Measurements from ENCODE around the gene CD58.
"Not testable (repeated sequence)": the region's sequence is repeated elsewhere in the genome, so short reads cannot be mapped to it uniquely, and the experiment has no call there.

The CD58 gene

DNA sequence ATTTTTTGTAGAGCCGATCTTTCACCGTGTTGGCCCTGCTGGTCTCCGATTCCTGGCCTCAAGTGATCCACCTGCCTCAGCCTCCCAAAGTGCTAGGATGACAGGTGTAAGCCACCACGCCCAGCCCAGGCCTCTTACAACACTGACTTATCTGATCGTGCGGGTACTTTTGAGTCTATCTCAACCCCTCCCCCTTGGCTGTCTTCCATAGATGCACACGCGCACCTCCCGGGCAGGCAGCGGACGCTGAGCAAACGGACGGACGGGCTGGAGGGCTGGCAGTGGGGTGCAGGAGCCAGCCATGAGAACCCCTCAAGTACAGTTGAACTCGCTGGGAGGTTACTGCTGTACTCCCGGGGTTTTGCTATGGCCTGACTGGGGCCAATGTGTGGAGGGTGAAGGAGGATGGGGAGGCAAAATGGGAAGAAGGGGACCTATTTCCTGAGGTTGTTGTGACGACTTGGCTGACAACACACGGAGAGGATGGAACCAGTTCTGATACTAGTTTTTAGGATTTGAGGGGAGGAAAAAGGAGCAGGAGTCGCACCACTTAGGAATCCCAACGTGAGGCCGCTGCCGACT is 959 bp downstream of the CD58 start:
- peak; percentile 74 for DNase-seq

DNA sequence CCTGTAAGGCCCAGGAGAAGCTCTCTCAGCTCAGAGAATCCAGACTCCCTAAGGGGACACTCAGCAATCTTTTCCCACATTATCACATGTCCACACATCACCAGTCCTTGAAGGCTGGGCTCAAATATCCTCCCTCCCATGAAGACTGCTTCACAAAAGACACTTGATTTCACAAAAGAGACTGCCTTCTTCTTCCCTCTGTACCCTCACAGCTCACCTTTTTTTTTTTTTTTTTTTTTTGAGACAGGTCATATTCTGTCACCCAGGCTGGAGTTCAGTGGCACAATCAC is 1.5 kb downstream of the CD58 start:
- DNase-seq, result no peak

DNA sequence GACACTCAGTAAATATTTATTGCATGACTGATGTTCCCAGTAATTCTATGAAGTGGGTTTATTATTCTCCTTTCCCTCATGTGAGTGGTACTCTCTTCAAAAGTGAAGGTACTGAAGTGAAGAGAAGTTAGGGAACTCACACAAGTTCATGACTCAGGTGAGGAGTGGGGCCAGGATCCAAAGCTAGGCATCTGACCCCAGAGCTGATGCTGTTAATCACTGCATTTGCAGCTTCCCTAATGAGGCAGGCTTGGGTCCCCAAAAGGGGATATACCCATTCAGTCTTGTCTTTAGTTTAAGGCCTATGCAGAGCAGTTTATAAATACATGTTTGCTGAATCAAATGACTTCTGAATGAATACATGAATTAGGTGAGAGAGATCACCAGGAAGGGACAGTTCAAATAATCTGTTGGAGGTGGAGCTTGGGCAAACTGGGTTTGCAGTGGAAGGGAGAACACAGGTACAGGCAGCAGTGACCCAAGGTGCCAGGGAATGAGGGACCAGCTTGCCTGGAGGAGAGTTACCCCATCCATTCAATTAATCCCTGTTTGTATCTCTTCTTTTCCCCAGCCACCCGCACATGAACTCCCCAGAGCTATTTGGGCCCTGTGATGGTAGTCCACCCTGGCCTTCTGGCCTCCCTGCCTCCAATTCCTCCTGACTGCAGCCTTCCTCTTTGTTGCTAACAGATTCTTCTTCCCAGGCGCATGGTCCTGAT is 2.0 kb downstream of the CD58 start:
- DNase-seq, result no peak

DNA sequence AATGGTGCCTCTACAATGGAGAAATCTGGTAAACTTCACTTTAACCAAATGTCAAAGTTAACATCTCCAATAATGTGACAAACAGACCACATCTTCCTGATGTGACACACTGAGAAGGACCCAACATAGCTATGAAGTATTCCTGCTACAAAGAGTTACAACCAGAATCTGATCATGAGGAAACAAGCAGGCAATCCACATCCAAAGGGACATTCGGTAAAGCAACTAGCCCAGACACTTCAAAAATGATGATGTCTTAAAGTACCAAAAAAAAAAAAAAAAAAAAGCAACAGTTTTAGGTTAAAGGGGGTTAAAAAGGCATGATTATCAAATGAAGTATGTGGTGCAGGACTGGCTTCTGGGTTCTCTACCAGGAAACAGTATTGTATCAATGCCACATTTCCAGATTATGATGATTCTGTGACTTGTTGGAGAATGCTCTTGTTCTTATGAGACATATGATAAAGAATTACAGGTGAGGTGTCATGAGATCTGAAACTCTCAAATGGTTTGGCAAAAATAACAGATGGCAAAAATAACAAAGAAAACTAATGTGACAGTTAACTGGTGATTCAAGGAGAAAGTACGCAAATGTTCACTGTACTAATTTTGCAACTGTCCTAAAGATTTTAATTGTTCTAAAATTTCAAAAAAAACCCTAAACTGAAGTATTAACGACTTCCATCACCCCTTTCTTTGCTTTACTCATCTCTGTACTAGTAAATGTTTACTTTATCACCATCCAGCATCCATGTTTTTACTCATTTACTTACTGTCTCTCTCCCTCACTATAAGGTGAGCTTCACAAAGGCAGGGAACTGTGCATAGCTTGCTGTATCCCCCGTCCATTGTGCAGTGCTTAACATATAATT is 2.8 kb downstream of the CD58 start:
- no peak for DNase-seq

DNA sequence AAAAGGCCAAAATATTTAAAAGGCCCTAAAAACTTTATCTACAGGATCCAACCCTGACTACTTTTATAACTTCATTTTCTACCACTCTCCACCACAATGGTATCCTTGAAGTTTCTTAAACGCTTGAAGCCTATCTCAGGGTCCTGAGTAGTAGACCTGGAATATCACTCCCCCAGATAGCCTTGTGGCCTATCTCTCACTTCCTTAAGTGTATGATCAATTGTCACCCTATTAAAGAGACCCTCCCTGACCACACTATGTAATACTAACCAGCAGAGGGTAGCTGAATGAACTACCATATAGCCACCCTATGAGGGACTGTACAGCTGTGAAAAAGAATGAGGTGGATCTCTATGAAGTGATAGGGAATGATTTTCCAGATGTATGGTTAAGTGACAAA is 5.6 kb downstream of the CD58 start:
- no peak for DNase-seq

DNA sequence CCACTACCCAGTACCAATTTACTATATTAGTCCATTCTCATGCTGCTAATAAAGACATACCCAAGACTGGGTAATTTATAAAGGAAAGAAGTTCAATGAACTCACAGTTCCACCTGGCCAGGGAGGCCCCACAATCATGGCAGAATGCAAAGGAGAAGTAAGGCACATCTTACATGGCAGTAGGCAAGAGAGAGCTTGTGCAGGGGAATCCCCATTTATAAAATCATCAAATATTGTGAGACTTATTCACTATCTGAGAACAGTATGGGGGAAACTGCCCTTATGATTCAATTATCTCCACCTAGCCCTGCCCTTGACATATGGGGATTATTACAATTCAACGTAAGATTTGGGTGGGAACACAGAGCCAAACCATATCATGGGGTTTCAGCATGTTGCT is 6.4 kb downstream of the CD58 start:
- DNase-seq, result no peak

DNA sequence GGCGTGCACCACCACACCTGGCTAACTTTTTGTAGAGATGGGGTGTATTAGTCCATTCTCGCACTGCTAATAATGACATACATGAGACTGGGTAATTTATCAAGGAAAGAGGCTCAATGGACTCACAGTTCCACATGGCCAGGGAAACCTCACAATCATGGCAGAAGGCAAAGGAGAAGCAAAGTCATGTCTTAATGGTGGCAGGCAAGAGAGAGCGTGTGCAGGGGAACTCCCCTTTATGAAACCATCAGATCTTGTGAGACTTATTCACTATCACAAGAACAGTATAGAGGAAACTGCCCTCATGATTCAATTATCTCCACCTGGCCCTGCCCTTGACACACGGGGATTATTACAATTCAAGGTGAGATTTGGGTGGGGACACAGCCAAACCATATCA is 8.4 kb downstream of the CD58 start:
- DNase-seq, result not testable (repeated sequence)

DNA sequence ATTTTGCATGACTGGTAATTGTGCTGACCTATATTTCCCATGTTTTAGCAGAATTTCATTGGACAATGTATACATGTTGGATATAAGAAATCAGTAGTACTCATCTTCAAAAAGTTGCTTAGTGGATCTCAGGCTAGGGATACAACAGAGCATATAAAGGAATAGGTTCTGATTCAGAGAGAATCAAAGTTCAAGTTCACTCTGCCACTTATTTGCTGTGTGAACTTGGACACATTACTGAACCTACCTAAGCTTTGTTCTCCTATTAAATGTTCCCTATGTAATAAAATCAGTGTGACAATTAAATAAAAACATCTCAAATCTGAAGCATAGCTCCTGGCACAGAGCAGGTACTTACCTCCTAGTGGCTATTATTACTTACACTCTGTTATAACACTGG is 9.3 kb downstream of the CD58 start:
- no peak for DNase-seq

DNA sequence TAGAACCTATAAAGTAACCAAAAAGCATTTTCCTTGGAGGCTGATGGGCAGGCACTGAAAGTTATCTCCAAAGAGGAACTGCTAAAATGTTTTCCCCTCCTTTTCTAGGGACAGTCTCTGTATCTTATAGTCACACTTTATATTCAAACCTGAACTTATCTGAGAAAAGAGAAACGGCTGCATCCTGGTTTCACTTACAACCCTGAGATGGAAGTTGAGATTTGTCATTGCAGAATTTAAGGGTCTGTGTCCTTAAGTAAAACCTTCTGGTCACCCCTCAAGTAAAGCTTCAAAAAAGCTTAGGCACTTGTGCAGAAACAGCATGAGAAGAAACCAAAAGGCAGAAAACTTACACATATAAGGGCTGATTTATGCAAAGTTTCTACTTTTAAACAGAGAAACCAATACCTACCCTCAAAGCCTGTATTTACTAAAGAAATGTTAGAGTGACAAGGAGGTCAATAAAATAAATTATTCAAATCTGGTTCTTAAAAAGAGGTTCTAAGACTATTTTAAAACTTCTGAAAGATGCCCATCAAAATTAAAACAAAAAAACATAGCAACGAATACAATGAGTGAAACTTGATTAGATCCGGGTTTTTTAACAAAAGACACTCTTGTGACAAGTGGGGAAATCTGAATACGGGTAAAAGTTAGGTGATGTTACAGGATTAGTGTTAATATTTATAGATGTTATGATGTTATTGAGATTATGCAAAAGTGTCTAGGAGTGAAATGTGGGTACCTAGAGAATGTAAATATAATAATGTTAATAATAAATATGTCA is 9.9 kb downstream of the CD58 start:
- DNase-seq, result no peak

DNA sequence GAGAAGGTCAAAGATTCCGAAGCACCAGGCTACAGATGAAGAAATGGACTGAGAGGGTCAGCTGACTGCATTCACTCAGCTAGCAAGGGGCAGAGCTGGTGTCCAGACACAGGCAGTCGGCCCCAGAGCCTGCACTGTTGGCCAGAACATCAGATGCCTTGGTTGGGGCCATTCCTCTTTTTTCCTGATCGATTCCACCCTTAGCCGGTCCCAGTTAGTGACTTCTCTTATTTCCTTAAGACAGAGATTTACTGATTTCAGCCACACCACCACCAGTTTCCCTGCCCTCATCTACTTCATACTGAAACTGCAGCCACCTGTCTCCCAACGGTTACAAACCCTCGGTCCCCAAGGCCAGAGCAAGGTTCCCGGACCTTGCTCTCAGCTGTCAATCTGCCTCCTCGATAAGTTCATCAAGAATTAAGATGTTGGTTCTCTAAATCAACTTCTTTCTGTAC is 11.5 kb downstream of the CD58 start:
- no peak for DNase-seq

DNA sequence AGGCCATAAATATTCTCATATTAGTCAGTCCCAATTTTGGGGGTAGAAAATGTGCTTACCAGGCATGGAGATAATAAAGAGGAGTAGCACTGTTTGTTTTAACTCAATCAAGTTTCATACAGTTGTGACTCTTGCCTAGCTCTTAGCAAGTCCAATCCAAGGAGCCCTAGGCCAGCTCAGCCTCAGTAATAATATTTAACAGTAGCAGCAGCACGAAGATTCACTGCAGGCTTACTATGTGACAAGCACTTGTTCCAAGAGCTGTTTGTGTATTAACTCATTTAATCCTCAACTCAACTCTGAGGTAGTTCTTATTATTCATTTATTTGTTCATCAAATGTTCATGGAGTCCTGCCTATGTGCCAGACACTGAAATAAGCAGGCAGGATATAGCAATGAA is 12.3 kb downstream of the CD58 start:
- no peak for DNase-seq

DNA sequence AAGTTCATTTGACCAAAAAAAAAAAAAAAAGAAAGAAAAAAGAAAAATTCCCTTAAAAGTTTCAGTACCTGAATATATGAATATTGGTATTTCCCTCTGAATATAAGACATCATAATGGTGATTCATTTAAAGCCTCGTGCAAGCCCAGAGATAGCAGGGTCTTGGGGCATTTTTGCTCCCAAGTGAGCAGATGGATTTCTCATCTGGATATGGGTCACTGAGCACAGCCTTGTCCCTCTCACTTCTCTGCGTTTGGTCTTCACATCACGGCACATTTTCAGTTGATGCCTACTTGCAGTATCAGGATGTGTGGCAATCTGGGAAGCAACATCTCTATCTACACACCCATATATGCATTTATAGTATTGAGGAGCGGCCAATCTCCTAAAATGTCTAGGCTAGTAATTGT is 12.7 kb downstream of the CD58 start:
- DNase-seq, result no peak

DNA sequence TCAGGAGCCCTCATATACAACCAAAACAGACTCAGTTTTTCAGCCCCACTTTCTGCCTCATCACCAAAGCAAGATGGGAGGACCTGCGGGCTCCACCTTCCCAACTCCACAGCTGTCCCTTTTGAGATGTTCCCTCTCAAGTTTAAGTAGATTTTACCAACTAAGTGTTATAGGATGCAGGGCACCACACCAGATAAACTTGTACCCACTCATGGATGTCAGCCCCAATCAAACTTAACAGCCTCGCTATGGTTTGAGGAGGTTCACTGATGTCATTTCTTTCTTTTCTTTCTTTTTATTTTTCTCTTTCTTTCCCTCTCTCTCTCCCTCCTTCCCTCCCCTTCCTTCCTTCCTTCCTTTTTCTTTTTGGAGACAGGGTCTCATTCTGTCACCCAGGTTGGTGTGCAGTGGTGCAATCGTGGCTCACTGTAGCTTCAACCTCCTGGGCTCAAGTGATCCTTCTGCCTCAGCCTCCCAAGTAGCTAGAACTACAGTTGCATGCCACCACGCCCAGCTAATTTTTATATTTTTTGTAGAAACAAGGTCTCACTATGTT is 13.4 kb downstream of the CD58 start:
- no peak for DNase-seq

DNA sequence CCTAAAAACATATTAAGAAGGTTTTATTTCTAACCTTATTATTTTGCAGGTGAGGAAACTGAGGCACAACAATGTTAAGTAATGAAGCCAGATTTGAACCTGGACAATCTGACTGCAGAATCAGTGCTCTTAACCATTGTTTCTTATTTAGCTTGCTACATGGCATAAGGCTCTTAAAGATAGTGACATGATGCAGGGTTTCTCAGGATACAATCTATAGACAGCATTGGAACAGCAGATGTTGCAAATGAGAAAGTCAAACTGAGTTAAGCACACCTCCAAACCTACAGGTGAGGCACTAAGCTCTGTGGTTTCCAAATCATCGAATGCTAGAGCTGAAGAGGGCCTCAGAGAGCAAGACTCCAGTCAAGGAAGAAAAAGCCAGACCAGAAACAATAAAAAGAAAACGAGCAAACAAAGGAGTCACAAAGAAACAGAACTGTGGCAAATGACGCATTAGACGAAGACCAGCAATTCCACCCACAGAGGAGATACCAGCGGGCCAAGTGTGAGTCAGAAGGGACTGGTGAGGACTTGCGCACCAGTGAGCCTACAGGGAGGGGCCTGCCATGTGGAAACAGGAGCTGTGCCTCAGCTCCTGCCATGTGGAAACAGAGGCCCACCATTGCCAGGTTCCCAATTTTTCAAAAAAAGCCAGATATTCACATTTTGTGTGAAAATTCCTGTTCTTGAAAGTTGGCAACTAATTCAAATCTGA is 14.4 kb downstream of the CD58 start:
- DNase-seq, result peak; percentile 75

DNA sequence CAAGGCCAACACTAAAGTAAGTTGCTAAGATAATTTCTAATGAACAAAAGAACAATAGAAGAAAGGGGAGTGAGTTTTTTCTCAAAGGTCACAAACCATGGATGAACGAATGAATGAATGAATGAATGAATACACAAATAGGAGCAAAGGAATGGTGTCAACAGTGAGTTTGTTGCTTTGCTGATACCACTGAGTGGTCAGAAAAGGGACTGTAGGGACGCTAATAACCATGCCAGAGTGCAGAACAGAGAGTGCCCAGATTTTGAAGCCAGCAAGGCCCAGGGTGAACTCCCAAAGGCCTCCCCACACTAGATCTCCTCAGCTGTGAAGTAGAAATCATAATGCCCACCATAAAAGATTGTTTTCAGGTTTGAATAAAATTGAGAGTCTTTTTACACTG is 15.9 kb downstream of the CD58 start:
- no peak for DNase-seq

DNA sequence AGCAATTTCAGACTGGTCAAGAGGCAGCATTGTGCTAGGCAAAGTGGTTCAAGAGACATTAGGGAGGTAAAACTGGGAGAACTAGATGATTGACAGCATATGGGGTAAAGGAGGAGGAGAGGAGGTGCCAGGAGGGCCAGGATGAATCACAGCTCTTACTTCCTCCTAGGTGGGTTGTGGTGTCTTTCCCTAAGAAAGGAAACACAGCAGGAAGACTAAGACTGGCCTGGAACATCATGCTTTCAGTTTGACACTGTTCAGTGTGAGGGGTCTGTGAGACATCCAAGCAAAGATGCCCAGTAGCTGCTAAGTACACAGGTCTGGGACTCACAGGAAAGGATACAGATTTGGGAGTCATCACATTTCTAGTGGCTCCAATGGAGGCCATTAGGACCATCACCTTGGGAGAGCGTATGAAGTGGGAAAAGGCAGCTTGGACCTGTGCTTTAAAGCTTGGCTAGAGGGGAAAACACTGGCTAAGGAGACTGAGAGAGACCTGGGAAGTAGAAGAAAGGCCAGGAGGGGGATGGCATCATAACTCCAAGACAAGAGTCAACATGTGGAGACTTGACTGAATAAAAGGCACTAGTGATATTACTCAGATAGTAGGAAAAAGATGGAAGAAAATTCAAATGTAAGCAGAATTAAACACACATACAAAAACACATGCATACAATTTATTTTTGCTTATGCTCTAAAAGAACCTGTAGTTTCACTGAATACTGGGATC is 17.3 kb downstream of the CD58 start:
- DNase-seq, result no peak

DNA sequence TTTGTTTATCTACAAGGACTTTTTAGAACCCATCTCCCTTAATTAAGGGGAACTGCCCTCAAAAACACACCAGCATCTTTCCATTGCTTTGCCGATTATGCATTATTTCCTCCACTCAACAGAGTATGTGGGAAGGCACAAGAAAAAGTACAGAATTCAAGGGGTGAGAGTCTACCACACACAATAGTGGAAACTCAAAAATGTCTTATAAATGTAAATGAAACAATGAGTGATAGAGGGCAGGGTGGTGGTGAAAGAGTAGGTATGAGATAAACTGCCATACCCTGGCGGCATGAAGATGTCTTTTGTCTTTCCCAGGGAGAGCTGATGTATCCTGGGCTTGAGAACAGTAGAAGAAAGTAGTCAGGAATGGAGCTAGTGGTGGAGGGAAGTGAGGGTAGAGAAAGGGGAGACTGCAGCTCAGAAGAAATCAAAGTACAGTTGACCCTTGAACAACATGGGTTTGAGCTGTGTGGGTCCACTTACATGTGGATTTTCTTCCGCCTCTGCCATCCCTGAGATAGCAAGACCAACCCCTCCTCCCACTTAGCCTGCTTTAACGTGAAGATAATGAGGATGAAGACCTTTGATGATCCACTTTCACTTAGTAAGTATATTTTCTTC is 24.4 kb downstream of the CD58 start:
- DNase-seq, result no peak

DNA sequence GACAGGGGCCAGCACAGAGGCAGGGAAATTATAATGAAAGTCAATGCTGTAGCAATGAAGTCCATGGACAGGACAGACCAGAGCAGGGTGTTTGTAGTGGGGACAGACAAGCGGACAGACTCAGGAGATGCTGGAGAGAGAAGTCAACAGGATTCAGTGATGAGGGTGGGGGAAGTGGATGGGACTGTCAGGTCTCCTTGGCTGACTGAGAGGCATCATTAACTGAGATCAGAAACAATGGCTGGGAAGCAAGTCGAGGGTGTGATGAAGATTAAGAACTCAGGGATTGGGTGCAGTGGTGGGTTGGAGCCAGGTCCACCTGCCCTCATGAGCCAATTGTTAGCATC is 25.5 kb downstream of the CD58 start:
- DNase-seq, result no peak

DNA sequence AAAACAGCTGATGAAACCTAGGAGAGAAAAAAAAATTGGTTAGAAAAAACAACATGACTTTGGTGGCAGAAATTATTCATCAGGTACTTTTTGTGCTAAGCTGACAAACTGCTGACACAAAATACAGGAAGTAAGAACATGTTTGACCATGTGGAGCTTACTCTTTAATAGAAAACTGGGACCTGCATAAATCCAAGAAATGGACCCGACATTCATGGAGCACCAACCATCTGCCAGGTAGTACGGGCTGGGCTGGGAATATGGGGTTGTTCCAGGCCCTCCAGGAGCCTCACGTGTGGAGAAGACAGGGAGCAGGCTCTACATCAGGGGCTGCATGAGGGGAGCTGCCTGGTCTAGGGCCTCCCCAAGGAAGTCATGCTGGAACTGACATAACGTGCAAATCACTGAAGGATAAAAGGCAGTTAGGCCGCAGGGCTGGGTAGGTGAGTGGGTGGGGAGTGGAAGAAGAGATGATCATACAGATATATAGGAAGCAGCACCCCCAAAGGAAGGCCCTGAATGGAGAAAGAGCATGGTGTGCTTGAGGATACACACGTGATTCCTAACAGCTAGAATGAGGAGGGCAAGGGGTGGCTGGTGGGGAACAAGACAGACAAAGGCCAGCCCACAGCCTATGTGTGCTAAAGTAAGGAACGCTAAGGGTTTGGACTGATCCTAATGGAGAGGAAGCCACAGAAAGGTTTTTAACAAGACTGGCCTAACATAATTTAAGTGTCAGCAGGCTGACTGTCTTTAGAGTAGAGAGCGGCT is 26.1 kb downstream of the CD58 start:
- no peak for DNase-seq

DNA sequence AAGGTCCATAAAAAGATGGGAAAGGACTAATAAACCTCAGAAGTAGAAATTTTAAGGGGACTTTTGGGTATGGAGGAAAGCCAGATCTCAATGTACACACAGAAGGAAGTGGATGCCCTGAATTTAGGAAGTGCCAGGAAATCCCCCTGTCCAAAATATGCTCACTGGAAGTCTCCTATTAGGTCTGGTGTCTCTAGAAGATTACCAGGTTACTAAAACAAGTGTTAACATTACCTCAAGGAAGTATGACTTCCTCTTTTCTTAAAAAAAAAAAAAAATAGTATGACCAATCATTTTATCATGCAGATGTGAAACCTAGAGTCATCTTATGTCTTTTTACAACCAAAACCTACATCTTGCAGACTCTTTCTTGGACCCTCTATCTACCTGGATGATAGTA is 30.7 kb downstream of the CD58 start:
- no peak for DNase-seq

Measured in CD4-positive, alpha-beta T cell treated with Interleukin-17A for 4 hours (primary cell).